CD4-positive, CD25-positive, alpha-beta regulatory T cell (primary cell): ENCODE measurements around the gene MTHFD1L. TPM values are rescaled to one million over a fixed set of nuclear protein-coding genes. Genes with fewer than 3 reads are reported as not detected.

Experiments
- ATAC-seq, 2 donors: fragments of 150-1000 bp; cut with Tn5 transposase; one replicate each; pipeline ENCODE4 v1.10.0; 2021; ENCODE audit warnings: low read depth in 2 of 2, moderate number of reproducible peaks in 2 of 2, moderate library complexity in 1 of 2
- DNase-seq, 3 donors: peaks; one replicate each; pipeline versions ENCODE4 v3.0.0 to v3.0.0-alpha.2; 2012 to 2022; ENCODE audit warnings: mixed read lengths in 1 of 3
- H3K27ac ChIP-seq: one replicate; pipeline ENCODE4 v1.7.0; 2013; ENCODE audit warnings: mild to moderate bottlenecking, low read length; ENCODE audit not compliant: insufficient read depth, poor library complexity, severe bottlenecking
- H3K27me3 ChIP-seq: one replicate; pipeline ENCODE4 v1.7.0; 2013; ENCODE audit warnings: low read length; ENCODE audit not compliant: control insufficient read depth, insufficient read depth
- H3K36me3 ChIP-seq: one replicate; pipeline ENCODE4 v1.7.0; 2013; ENCODE audit warnings: mild to moderate bottlenecking, low read length, moderate library complexity; ENCODE audit not compliant: control insufficient read depth, insufficient read depth
- H3K4me1 ChIP-seq: 2 replicates; pipeline ENCODE4 v1.7.0; 2013; ENCODE audit warnings: mild to moderate bottlenecking, low read length; ENCODE audit not compliant: insufficient read depth, control insufficient read depth, poor library complexity, severe bottlenecking
- H3K4me3 ChIP-seq: one replicate; pipeline ENCODE4 v1.7.0; 2013; ENCODE audit warnings: low read depth, mild to moderate bottlenecking, low read length, moderate library complexity
- H3K9me3 ChIP-seq, 2 experiments: 1 replicate in 1 of 2; 2 replicates in 1 of 2; pipeline ENCODE4 v1.7.0; 2013; ENCODE audit warnings: low read length in 2 of 2, mild to moderate bottlenecking in 1 of 2, moderate library complexity in 1 of 2; ENCODE audit not compliant: control insufficient read depth in 2 of 2
- H3K27ac Mint-ChIP-seq, 3 donors: one replicate each; pipeline ENCODE4 v1.8.0; 2020 to 2022; ENCODE audit warnings: mild to moderate bottlenecking in 3 of 3, mixed read lengths in 3 of 3, moderate library complexity in 2 of 3
- H3K27me3 Mint-ChIP-seq: one replicate; pipeline ENCODE4 v1.8.0; 2022; ENCODE audit warnings: mild to moderate bottlenecking, mixed read lengths
- H3K36me3 Mint-ChIP-seq: one replicate; pipeline ENCODE4 v1.8.0; 2020; ENCODE audit warnings: mixed read lengths
- H3K4me1 Mint-ChIP-seq, 4 donors: one replicate each; pipeline ENCODE4 v1.8.0; 2020 to 2022; ENCODE audit warnings: mixed read lengths in 4 of 4, mild to moderate bottlenecking in 1 of 4
- H3K4me3 Mint-ChIP-seq, 4 donors: one replicate each; pipeline ENCODE4 v1.8.0; 2020 to 2022; ENCODE audit warnings: mild to moderate bottlenecking in 4 of 4, mixed read lengths in 4 of 4, moderate library complexity in 3 of 4
- H3K9me3 Mint-ChIP-seq, 7 donors: one replicate each; pipeline ENCODE4 v1.8.0; 2020 to 2022; ENCODE audit warnings: mixed read lengths in 7 of 7, mild to moderate bottlenecking in 3 of 7, moderate library complexity in 2 of 7
- polyA plus RNA-seq, 4 donors: library from polyadenylated mRNA; unstranded; fragments of 300-500 nt; fragmentation: Illumina TruSeq; gene quantifications; one replicate each; pipeline ENCODE4 v1.2.3, GENCODE V29; 2021
- total RNA-seq: library from RNA; stranded (reverse); gene quantifications from one replicate; pipeline ENCODE4 v1.2.3, GENCODE V29; 2022

The MTHFD1L gene
- total and polyA plus RNA-seq, 5 donors from 2014 or later, result 2.0 to 11.1 (median 3.4) TPM

GRCh38 chr6:150994026-150994425, 128.5 kb downstream of the MTHFD1L start:
- DNase-seq, result no peak
- H3K4me3 Mint-ChIP-seq, result no peak overlapping the region
- H3K36me3 Mint-ChIP-seq, result peaks cover 15% of the 10 kb centered on the region
- no peak for ATAC-seq
- Histone ChIP-seq H3K27ac (no peak overlapping the region), H3K27me3 (no peaks in the 10 kb centered on the region), H3K9me3 (no peaks in the 10 kb centered on the region), H3K36me3 (peaks cover 2% of the 10 kb centered on the region), H3K4me1 (no peaks in the 10 kb centered on the region), H3K4me3 (no peak overlapping the region)
- H3K4me1 Mint-ChIP-seq, result peaks cover 0 to 7% (median under 1%) of the 10 kb centered on the region in 4 donors
- H3K27me3 Mint-ChIP-seq, result no peaks in the 10 kb centered on the region
- H3K9me3 Mint-ChIP-seq, result no peaks in the 10 kb centered on the region
- H3K27ac Mint-ChIP-seq, result peak overlapping the region in 1 of 3 donors; percentile 63

DNA sequence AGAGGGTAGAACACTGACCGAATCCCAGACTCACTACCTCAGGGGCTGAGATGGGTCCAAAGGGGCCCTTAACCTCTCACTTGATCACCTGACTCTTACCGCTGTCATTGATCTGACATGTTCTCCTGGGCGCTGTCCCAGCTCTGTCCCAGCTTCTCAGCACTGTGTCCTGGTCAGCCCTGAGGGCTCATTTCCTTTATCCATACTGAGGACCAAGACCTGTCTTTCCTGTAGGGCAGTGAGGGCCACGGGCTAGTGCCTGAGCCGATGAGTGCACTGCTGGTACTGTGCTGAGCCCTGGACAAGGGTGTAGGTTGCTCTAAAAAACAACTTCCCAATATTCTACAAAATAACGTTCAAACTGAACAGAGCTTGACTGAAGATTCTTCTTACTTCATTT, 131.5 kb downstream of the MTHFD1L start:
- ATAC-seq (no peak), DNase-seq (no peak)
- H3K9me3 ChIP-seq, result no peaks in the 10 kb centered on the region
- H3K4me1 ChIP-seq, result no peaks in the 10 kb centered on the region
- no peaks in the 10 kb centered on the region for H3K9me3 Mint-ChIP-seq
- H3K27ac ChIP-seq, result no peak overlapping the region
- no peak overlapping the region for H3K27ac Mint-ChIP-seq
- no peak overlapping the region for H3K4me3 ChIP-seq
- H3K36me3 ChIP-seq, result peaks cover 2% of the 10 kb centered on the region
- H3K4me3 Mint-ChIP-seq, result no peak overlapping the region
- H3K36me3 Mint-ChIP-seq, result peaks cover 15% of the 10 kb centered on the region
- peaks cover 0 to 2% (median 0%) of the 10 kb centered on the region in 4 donors for H3K4me1 Mint-ChIP-seq
- H3K27me3 ChIP-seq, result no peaks in the 10 kb centered on the region
- H3K27me3 Mint-ChIP-seq, result no peaks in the 10 kb centered on the region

- H3K27ac Mint-ChIP-seq, result no peak overlapping the region
- Histone ChIP-seq H3K9me3 (no peaks in the 10 kb centered on the region), H3K4me3 (no peak overlapping the region), H3K4me1 (no peaks in the 10 kb centered on the region), H3K27me3 (no peaks in the 10 kb centered on the region), H3K36me3 (peaks cover 2% of the 10 kb centered on the region), H3K27ac (no peak overlapping the region)
- H3K4me1 Mint-ChIP-seq, result peaks cover 0 to 4% (median 2%) of the 10 kb centered on the region in 4 donors
- no peaks in the 10 kb centered on the region for H3K9me3 Mint-ChIP-seq
- ATAC-seq (no peak), DNase-seq (no peak)
- peaks cover 6% of the 10 kb centered on the region for H3K36me3 Mint-ChIP-seq
- no peak overlapping the region for H3K4me3 Mint-ChIP-seq
- H3K27me3 Mint-ChIP-seq, result no peaks in the 10 kb centered on the region
Measured at GRCh38 chr6:150999107-150999506, 133.6 kb downstream of the MTHFD1L start.

DNA sequence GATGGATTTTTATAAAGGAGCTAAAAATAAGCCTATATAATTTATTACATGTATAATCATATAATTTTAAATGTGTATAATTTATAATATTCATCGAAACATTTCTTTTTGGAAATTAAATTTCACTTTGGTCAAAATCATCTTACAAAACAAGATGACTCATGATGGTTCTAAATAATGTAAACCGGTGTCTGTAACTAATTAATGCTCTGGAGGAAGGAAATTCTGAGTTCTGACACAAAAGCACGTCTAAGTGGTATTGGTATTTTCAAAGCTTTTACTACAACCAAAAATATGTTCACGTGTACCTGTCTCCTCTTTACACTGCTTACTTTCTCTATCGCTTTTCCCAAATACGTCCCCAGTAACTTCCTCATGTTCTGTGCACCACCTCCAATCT, 134.1 kb downstream of the MTHFD1L start:
- H3K9me3 ChIP-seq, result no peaks in the 10 kb centered on the region
- Mint-ChIP-seq H3K36me3 (peaks cover 5% of the 10 kb centered on the region), H3K4me3 (no peak overlapping the region), H3K27me3 (no peaks in the 10 kb centered on the region), H3K27ac (peak overlapping the region in 1 of 3 donors; percentile 56), H3K9me3 (no peaks in the 10 kb centered on the region), H3K4me1 (peaks cover 3 to 9% (median 6%) of the 10 kb centered on the region in 4 donors)
- no peaks in the 10 kb centered on the region for H3K36me3 ChIP-seq
- no peak overlapping the region for H3K27ac ChIP-seq
- ATAC-seq, result no peak
- DNase-seq, result no peak
- H3K27me3 ChIP-seq, result no peaks in the 10 kb centered on the region
- H3K4me3 ChIP-seq, result no peak overlapping the region
- peaks cover 4% of the 10 kb centered on the region for H3K4me1 ChIP-seq

GRCh38 chr6:151001387-151002056, 136.0 kb downstream of the MTHFD1L start:
- peak overlapping the region in 2 of 3 donors; percentile 24 to 44 for H3K27ac Mint-ChIP-seq
- no peak overlapping the region for H3K4me3 ChIP-seq
- ATAC-seq (no peak), DNase-seq (no peak)
- peaks cover 0 to 1% (median 0%) of the 10 kb centered on the region in 7 donors for H3K9me3 Mint-ChIP-seq
- H3K4me1 ChIP-seq, result peaks cover 12% of the 10 kb centered on the region
- H3K9me3 ChIP-seq, result no peaks in the 10 kb centered on the region
- no peaks in the 10 kb centered on the region for H3K27me3 Mint-ChIP-seq
- H3K36me3 ChIP-seq, result no peaks in the 10 kb centered on the region
- no peak overlapping the region for H3K4me3 Mint-ChIP-seq
- H3K27ac ChIP-seq, result no peak overlapping the region
- peaks cover 2% of the 10 kb centered on the region for H3K36me3 Mint-ChIP-seq
- H3K27me3 ChIP-seq, result no peaks in the 10 kb centered on the region
- peaks cover 10 to 26% (median 12%) of the 10 kb centered on the region in 4 donors for H3K4me1 Mint-ChIP-seq

- H3K27me3 Mint-ChIP-seq, result no peaks in the 10 kb centered on the region
- no peaks in the 10 kb centered on the region for H3K36me3 Mint-ChIP-seq
- Histone ChIP-seq H3K36me3 (no peaks in the 10 kb centered on the region), H3K4me3 (no peak overlapping the region), H3K27me3 (no peaks in the 10 kb centered on the region), H3K27ac (no peak overlapping the region), H3K4me1 (peaks cover 12% of the 10 kb centered on the region), H3K9me3 (no peaks in the 10 kb centered on the region)
- peaks cover 0 to 1% (median 0%) of the 10 kb centered on the region in 7 donors for H3K9me3 Mint-ChIP-seq
- DNase-seq (no peak), ATAC-seq (no peak)
- no peak overlapping the region for H3K4me3 Mint-ChIP-seq
- H3K27ac Mint-ChIP-seq, result peak overlapping the region in 2 of 3 donors; percentile 24 to 44
- peaks cover 10 to 31% (median 12%) of the 10 kb centered on the region in 4 donors for H3K4me1 Mint-ChIP-seq
Measured at GRCh38 chr6:151002057-151002450, 136.6 kb downstream of the MTHFD1L start.

DNA sequence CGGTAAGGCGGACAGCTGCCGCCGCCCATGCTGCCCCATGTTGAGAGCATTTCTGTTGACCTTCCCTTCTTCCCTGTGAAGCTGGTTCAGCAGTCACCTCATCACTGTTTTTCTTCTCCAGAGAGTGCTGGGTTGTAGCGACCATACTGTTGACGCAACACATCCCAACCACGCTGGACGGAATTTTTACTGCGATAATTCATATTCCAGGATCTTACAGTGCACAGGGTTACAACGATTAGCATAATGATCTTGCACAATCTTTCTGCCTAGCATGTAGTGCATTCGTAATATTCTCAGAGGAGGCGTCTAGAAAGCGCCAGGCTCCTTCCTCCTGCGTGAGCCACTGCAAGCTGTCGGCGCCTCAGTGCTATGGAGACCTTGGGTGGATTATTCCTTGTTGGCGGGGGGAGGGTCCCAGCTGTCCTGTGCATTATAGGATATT, 137.0 kb downstream of the MTHFD1L start:
- DNase-seq, result no peak
- Histone ChIP-seq H3K27ac (no peak overlapping the region), H3K27me3 (no peaks in the 10 kb centered on the region), H3K36me3 (no peaks in the 10 kb centered on the region), H3K9me3 (no peaks in the 10 kb centered on the region), H3K4me3 (no peak overlapping the region), H3K4me1 (peaks cover 12% of the 10 kb centered on the region)
- Mint-ChIP-seq H3K4me1 (peaks cover 10 to 33% (median 12%) of the 10 kb centered on the region in 4 donors), H3K9me3 (peaks cover 0 to 1% (median 0%) of the 10 kb centered on the region in 7 donors), H3K4me3 (no peak overlapping the region), H3K27me3 (no peaks in the 10 kb centered on the region), H3K36me3 (no peaks in the 10 kb centered on the region), H3K27ac (no peak overlapping the region)
- no peak for ATAC-seq
